ENCODE data around the gene PPP6C. TPM values are rescaled to one million over a fixed set of nuclear protein-coding genes. Genes with fewer than 3 reads are reported as not detected.
"Not testable (repeated sequence)": the region's sequence is repeated elsewhere in the genome, so short reads cannot be mapped to it uniquely, and the experiment has no call there.

PPP6C gene
- total and polyA plus RNA-seq, 2 donors (not counting 3 experiments of a cell fraction or from before 2014, with no cell fraction given), result 19.3 to 42.6 TPM

DNA sequence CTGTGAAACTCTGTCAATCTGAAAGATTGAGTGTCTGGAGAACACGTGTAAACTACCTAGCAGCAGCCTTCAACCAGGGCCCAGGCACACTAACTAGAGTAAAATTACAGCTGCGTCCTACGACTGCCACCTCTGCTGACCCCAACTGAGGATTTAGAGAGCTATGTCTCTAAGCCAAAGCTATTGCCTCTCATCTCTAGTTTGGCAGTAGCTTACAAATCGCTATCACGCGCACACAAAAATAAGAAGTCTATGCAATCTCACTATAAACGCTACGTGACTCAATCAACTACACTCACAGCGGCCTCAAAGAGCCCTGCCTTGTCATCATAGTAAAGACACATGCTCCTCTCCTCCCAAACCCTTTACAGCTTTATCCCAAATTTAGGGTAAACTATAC lies 8.7 kb downstream of the PPP6C start:
- POLR2A ChIA-PET, result no interaction called here
- dilution Hi-C loops (cut with MboI; ENCODE audit: extremely low pct_ligation_motif_present, low sequenced_read_pairs), result no loop called here
- H3K79me2 ChIP-seq (ENCODE audit: control insufficient read depth, insufficient read depth, low read length), result peaks cover 83% of the 10 kb centered on the region
- no peak overlapping the region for H3K9ac ChIP-seq (replicated peaks; ENCODE audit: extremely low read depth, insufficient read depth, low read length)
- H3K9me1 ChIP-seq (replicated peaks; ENCODE audit: control insufficient read depth, extremely low read depth, insufficient read depth, low read length), result no peaks in the 10 kb centered on the region
- FAIRE-seq (no peak), DNase-seq (ENCODE audit: low read depth, low spot score) (no peak)
- no peaks in the 10 kb centered on the region for H3K36me3 ChIP-seq (ENCODE audit: control insufficient read depth in 2 of 2, extremely low read depth in 1 of 2, insufficient read depth in 2 of 2, low read length in 2 of 2)
- no peak overlapping the region for H3K27ac ChIP-seq (ENCODE audit: insufficient read depth, low read depth, low read length)
- H3K4me1 ChIP-seq (ENCODE audit: control insufficient read depth, extremely low read depth, insufficient read depth, low read length), result peaks cover 15% of the 10 kb centered on the region
- no peak overlapping the region for H2AFZ ChIP-seq (ENCODE audit: low read depth, low read length)
- intact Hi-C loops (cut with micrococcal nuclease), result no loop called here
- CTCF ChIA-PET, result no interaction called here
- no peak overlapping the region for H3K4me2 ChIP-seq (ENCODE audit: insufficient read depth, low read length)
- no peaks in the 10 kb centered on the region for H3K9me3 ChIP-seq (replicated peaks; ENCODE audit: control insufficient read depth, insufficient read depth, low read length)
- TF ChIP-seq, protein P1, sequence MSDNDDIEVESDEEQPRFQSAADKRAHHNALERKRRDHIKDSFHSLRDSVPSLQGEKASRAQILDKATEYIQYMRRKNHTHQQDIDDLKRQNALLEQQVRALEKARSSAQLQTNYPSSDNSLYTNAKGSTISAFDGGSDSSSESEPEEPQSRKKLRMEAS (IDR thresholded peaks at IDR 0.05; ENCODE audit: insufficient read depth, insufficient read length), result no peak
- TF ChIP-seq POLR2A (IDR thresholded peaks at IDR 0.05; ENCODE audit: low read depth, low read length) (no peak), EZH2 (IDR thresholded peaks at IDR 0.05; ENCODE audit: borderline replicate concordance, low read depth, low read length, severe bottlenecking) (no peak), POLR2AphosphoS5 (IDR thresholded peaks at IDR 0.05; ENCODE audit: insufficient read depth, low read depth, low read length) (no peak), JUN (IDR thresholded peaks at IDR 0.05; ENCODE audit: borderline replicate concordance, insufficient read depth, insufficient read length, low read depth) (no peak), GATA2 (IDR thresholded peaks at IDR 0.05; ENCODE audit: insufficient read depth, insufficient read length, low read depth, low read length) (no peak)
- BruUV-seq (replicated peaks), result no TSS peak
- no peaks in the 10 kb centered on the region for H3K27me3 ChIP-seq (ENCODE audit: control insufficient read depth in 2 of 2, insufficient read depth in 2 of 2, low read length in 2 of 2)
- H4K20me1 ChIP-seq (replicated peaks; ENCODE audit: control insufficient read depth, extremely low read depth, insufficient read depth, low read length), result peaks cover 5% of the 10 kb centered on the region
- H3K4me3 ChIP-seq (replicated peaks in 1 of 3; ENCODE audit: insufficient read depth in 1 of 3, low read depth in 1 of 3, low read length in 3 of 3), result no peak overlapping the region

DNA sequence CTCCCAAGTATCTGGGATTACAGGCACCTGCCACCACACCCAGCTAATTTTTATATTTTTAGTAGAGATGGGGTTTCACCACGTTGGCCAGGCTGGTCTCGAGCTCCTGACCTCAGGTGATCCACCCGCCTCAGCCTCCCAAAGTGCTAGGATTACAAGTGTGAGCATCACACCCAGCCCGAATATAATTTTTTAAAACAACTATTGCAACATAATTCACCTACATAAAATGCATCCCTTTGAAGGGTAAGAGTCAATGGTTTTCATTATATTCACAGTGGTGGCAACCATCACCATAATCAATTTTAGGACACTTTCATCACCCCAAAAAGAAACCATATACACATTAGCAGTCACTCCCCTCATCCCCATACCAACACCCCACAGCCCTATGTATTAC lies 9.8 kb downstream of the PPP6C start:
- peaks cover 81% of the 10 kb centered on the region for H3K79me2 ChIP-seq (ENCODE audit: control insufficient read depth, insufficient read depth, low read length)
- H3K4me1 ChIP-seq (ENCODE audit: control insufficient read depth, extremely low read depth, insufficient read depth, low read length), result peaks cover 15% of the 10 kb centered on the region
- H3K9me1 ChIP-seq (replicated peaks; ENCODE audit: control insufficient read depth, extremely low read depth, insufficient read depth, low read length); H3K4me3 ChIP-seq (replicated peaks in 1 of 3; ENCODE audit: insufficient read depth in 1 of 3, low read depth in 1 of 3, low read length in 3 of 3); H2AFZ ChIP-seq (ENCODE audit: low read depth, low read length); H3K27me3 ChIP-seq (ENCODE audit: control insufficient read depth in 2 of 2, insufficient read depth in 2 of 2, low read length in 2 of 2); POLR2A ChIA-PET; H4K20me1 ChIP-seq (replicated peaks; ENCODE audit: control insufficient read depth, extremely low read depth, insufficient read depth, low read length); FAIRE-seq; H3K36me3 ChIP-seq (ENCODE audit: control insufficient read depth in 2 of 2, extremely low read depth in 1 of 2, insufficient read depth in 2 of 2, low read length in 2 of 2); BruUV-seq (replicated peaks); H3K9ac ChIP-seq (replicated peaks; ENCODE audit: extremely low read depth, insufficient read depth, low read length); dilution Hi-C loops (cut with MboI; ENCODE audit: extremely low pct_ligation_motif_present, low sequenced_read_pairs); H3K9me3 ChIP-seq (replicated peaks; ENCODE audit: control insufficient read depth, insufficient read depth, low read length); intact Hi-C loops (cut with micrococcal nuclease); CTCF ChIA-PET; H3K27ac ChIP-seq (ENCODE audit: insufficient read depth, low read depth, low read length); DNase-seq (ENCODE audit: low read depth, low spot score); H3K4me2 ChIP-seq (ENCODE audit: insufficient read depth, low read length): not testable (repeated sequence)
